Progenitor cell of endocrine pancreas (in vitro differentiated cells): ENCODE measurements around the gene TCEAL8. TPM values are rescaled to one million over a fixed set of nuclear protein-coding genes. Genes with fewer than 3 reads are reported as not detected.

Source experiments
- DNase-seq: peaks from one replicate; pipeline ENCODE4 v3.0.0; 2021; ENCODE audit warnings: low spot score; ENCODE audit not compliant: unreplicated experiment
- H3K27ac Mint-ChIP-seq: 2 replicates; pipeline ENCODE4 v1.8.0; 2021; ENCODE audit warnings: mild to moderate bottlenecking, moderate library complexity, mixed read lengths
- H3K27me3 Mint-ChIP-seq: 2 replicates; pipeline ENCODE4 v1.8.0; 2021; ENCODE audit warnings: mixed read lengths
- H3K36me3 Mint-ChIP-seq: 2 replicates; pipeline ENCODE4 v1.8.0; 2022; ENCODE audit warnings: mixed read lengths; ENCODE audit not compliant: insufficient read depth
- H3K4me1 Mint-ChIP-seq: 2 replicates; pipeline ENCODE4 v1.8.0; 2021; ENCODE audit warnings: low read depth, mixed read lengths
- H3K4me3 Mint-ChIP-seq: 2 replicates; pipeline ENCODE4 v1.8.0; 2021; ENCODE audit warnings: low read depth, mild to moderate bottlenecking, moderate library complexity, mixed read lengths
- H3K9me3 Mint-ChIP-seq: 2 replicates; pipeline ENCODE4 v1.8.0; 2021; ENCODE audit warnings: low read depth, mixed read lengths
- total RNA-seq: library from RNA; stranded (reverse); gene quantifications from 2 replicates; pipeline ENCODE4 v1.2.1, GENCODE V29; 2021
- TF ChIP-seq, protein P1 (sequence below): fragments of 200-600 bp; sonication (generic); IDR thresholded peaks from one replicate; pipeline ENCODE4 v1.5.0; 2021; ENCODE audit warnings: antibody characterized with exemption, mild to moderate bottlenecking; ENCODE audit not compliant: unreplicated experiment

The TCEAL8 gene
- total RNA-seq, 1 donor from 2014 or later = 71.0 TPM

DNA sequence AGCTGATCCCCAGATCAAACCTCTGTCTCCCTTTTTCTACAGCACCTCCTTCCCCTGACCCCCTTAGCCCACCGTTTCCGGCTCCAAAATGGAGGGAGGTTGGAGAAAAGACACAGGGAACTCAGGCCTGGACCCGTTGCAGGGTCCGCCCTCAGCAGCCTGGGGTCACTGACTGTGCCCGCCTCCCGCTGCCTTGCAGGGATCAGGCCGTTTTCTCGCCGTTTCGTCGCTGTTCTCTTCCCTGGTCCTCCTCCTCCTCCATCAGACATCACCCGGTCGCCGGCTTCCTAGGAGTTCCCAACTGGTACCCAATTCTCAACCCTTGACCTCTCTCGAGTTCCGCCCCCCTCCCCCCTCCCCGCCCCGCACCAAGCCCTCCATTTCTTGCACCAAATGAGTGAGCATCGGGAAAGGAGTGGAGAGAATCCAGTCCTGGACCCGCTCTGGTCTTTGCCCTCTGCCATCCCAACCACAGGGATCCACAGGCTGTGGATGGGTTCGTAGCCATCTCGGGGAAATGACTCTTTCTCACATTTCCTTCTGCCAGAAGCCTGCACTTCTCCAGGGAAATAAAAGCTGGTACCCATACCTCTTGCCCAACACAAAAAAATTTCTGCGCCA lies 21.1 kb upstream of the TCEAL8 start:
- Mint-ChIP-seq H3K4me1 (no peaks in the 10 kb centered on the region), H3K9me3 (peaks cover 16% of the 10 kb centered on the region)
- DNase-seq = no peak

DNA sequence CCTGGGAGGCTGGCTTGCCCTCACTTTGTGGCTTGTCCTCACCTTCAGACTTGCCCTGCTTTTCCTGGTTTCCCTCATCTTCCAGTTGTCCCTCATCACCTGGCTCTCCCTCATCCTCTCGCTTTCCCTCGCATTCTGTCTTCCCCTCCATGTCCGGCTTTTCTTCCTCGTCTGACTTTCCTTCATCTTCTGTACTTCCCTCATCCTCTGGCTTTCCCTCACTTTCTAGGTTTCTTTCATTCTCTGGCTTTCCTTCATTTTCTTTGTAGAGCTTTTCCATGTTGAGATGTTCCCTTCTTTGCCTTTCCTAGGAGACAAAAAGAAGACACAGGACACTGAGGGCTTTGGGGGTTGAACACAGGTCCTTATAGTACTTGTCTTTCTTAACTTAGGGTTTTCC lies 19.3 kb upstream of the TCEAL8 start:
- H3K4me1 Mint-ChIP-seq = no peaks in the 10 kb centered on the region
- no peak overlapping the region for H3K4me3 Mint-ChIP-seq
- H3K27me3 Mint-ChIP-seq = peaks cover 18% of the 10 kb centered on the region
- peaks cover 8% of the 10 kb centered on the region for H3K9me3 Mint-ChIP-seq
- H3K27ac Mint-ChIP-seq = no peak overlapping the region
- TF ChIP-seq, protein P1, sequence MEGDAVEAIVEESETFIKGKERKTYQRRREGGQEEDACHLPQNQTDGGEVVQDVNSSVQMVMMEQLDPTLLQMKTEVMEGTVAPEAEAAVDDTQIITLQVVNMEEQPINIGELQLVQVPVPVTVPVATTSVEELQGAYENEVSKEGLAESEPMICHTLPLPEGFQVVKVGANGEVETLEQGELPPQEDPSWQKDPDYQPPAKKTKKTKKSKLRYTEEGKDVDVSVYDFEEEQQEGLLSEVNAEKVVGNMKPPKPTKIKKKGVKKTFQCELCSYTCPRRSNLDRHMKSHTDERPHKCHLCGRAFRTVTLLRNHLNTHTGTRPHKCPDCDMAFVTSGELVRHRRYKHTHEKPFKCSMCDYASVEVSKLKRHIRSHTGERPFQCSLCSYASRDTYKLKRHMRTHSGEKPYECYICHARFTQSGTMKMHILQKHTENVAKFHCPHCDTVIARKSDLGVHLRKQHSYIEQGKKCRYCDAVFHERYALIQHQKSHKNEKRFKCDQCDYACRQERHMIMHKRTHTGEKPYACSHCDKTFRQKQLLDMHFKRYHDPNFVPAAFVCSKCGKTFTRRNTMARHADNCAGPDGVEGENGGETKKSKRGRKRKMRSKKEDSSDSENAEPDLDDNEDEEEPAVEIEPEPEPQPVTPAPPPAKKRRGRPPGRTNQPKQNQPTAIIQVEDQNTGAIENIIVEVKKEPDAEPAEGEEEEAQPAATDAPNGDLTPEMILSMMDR = no peak
- no peaks in the 10 kb centered on the region for H3K36me3 Mint-ChIP-seq
- no peak for DNase-seq

More for the DNA sequence above, 21.1 kb upstream of the TCEAL8 start:
- Mint-ChIP-seq H3K27me3 (peaks cover 18% of the 10 kb centered on the region), H3K36me3 (no peaks in the 10 kb centered on the region), H3K27ac (no peak overlapping the region), H3K4me3 (no peak overlapping the region)
- TF ChIP-seq, protein P1 = no peak

DNA sequence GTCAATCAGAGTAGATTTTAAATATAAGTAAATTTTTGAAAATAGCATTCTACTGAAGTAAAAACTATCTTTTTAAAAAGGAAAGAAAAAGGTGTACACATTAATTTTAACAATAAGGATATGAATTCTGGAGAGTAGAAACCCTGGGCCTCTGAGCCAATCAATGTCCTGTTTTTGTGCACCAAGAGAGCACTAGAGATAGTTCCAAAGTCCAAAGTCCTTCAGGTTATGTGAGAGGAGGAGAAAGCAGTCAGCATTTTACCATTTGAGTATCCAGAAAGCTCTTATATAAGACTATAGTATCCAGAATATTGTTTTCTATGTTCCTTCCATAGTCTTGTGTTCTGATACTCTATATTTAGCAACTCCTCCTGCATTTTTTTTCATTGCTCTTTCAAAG lies 3.3 kb upstream of the TCEAL8 start:
- TF ChIP-seq, protein P1 = no peak
- no peak overlapping the region for H3K4me3 Mint-ChIP-seq
- H3K9me3 Mint-ChIP-seq = peaks cover 7% of the 10 kb centered on the region
- H3K27me3 Mint-ChIP-seq = no peaks in the 10 kb centered on the region
- H3K4me1 Mint-ChIP-seq = peaks cover 36% of the 10 kb centered on the region
- DNase-seq = no peak
- no peak overlapping the region for H3K27ac Mint-ChIP-seq
- peaks cover 1% of the 10 kb centered on the region for H3K36me3 Mint-ChIP-seq

- Mint-ChIP-seq H3K36me3 (peaks cover 5% of the 10 kb centered on the region), H3K9me3 (peaks cover 8% of the 10 kb centered on the region), H3K27me3 (no peaks in the 10 kb centered on the region), H3K27ac (no peak overlapping the region), H3K4me1 (peaks cover 36% of the 10 kb centered on the region), H3K4me3 (no peak overlapping the region)
- DNase-seq = no peak
- TF ChIP-seq, protein P1 = no peak
Observed at GRCh38 chrX:103256651-103257050, 1.7 kb upstream of the TCEAL8 start.

DNA sequence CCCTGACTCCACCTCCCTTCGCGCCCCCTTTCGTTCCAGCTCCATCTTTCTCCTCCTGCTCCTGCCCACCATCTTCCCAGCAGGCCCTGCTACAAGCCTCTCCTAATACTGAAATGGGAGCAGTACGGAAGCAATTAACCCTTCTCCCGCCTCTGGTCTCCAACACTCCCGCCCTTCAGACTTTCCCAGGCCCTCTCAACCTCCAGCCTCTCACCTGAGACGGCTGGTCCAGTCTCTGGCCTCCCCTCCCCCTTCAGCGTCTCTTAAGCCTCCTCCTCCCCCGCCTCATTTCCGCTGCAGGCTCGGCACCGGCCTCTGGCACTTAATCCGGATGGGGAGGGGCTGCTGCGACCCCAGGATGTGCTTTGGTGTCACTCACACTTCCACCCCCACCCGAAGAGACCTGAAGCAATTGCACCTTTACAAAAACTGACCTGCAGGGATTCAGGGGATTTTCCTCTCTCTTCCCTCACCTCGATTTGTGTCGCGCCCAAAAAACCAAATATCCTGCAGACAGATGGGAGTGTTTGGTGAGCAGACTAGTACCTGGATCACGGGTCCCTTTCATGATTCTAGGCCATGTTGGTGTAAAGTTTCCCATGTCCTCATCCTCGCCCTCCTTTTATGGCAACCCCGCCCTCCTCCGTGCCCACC lies 657 bp downstream of the TCEAL8 start:
- DNase-seq = peak; percentile 39

More for the DNA sequence above, 657 bp downstream of the TCEAL8 start:
- peaks cover 8% of the 10 kb centered on the region for H3K9me3 Mint-ChIP-seq
- peak overlapping the region; percentile 89 for H3K4me3 Mint-ChIP-seq
- H3K27ac Mint-ChIP-seq = peak overlapping the region; percentile 95
- peaks cover 5% of the 10 kb centered on the region for H3K36me3 Mint-ChIP-seq
- TF ChIP-seq, protein P1 = no peak
- H3K4me1 Mint-ChIP-seq = peaks cover 39% of the 10 kb centered on the region
- no peaks in the 10 kb centered on the region for H3K27me3 Mint-ChIP-seq
